ENCODE data around the gene NAALADL2. TPM values are rescaled to one million over a fixed set of nuclear protein-coding genes. Genes with fewer than 3 reads are reported as not detected.

The NAALADL2 gene
- total RNA-seq, 2 experiments from 2014 or later, result 0.30 to 1.2 TPM

GRCh38 chr3:175580318-175580717 is 721.2 kb downstream of the NAALADL2 start:
- Histone ChIP-seq H3K9me3 (ENCODE audit: control insufficient read depth in 1 of 2, insufficient read depth in 1 of 2, low read length in 2 of 2) (peaks cover 0 to 5% of the 10 kb centered on the region in 2 experiments), H3K4me3 (ENCODE audit: low read length) (no peak overlapping the region), H3K27me3 (ENCODE audit: control insufficient read depth in 1 of 2, insufficient read depth in 2 of 2, low read length in 2 of 2) (no peaks in the 10 kb centered on the region), H3K27ac (ENCODE audit: low read depth in 1 of 2, low read length in 2 of 2) (no peak overlapping the region), H3K36me3 (ENCODE audit: insufficient read depth, low read length) (no peaks in the 10 kb centered on the region), H3K4me1 (ENCODE audit: insufficient read depth, low read length) (no peaks in the 10 kb centered on the region)
- ChIA-PET POLR2A (no interaction called here), CTCF (no interaction called here)
- H3K9me3 Mint-ChIP-seq, result no peaks in the 10 kb centered on the region
- no peak for DNase-seq
- ATAC-seq (ENCODE audit: poor library complexity), result no peak
- intact Hi-C loops (cut with DNase I, micrococcal nuclease), result no loop called here
- no peak overlapping the region for H3K4me3 Mint-ChIP-seq
- no peaks in the 10 kb centered on the region for H3K27me3 Mint-ChIP-seq
- H3K27ac Mint-ChIP-seq, result no peak overlapping the region
- no peaks in the 10 kb centered on the region for H3K4me1 Mint-ChIP-seq (ENCODE audit: low read depth)
- no peaks in the 10 kb centered on the region for H3K36me3 Mint-ChIP-seq (ENCODE audit: low read depth)
- TF ChIP-seq, protein P1, sequence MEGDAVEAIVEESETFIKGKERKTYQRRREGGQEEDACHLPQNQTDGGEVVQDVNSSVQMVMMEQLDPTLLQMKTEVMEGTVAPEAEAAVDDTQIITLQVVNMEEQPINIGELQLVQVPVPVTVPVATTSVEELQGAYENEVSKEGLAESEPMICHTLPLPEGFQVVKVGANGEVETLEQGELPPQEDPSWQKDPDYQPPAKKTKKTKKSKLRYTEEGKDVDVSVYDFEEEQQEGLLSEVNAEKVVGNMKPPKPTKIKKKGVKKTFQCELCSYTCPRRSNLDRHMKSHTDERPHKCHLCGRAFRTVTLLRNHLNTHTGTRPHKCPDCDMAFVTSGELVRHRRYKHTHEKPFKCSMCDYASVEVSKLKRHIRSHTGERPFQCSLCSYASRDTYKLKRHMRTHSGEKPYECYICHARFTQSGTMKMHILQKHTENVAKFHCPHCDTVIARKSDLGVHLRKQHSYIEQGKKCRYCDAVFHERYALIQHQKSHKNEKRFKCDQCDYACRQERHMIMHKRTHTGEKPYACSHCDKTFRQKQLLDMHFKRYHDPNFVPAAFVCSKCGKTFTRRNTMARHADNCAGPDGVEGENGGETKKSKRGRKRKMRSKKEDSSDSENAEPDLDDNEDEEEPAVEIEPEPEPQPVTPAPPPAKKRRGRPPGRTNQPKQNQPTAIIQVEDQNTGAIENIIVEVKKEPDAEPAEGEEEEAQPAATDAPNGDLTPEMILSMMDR (IDR thresholded peaks at IDR 0.05), result no peak

- H3K36me3 Mint-ChIP-seq (ENCODE audit: low read depth), result no peaks in the 10 kb centered on the region
- H3K27me3 Mint-ChIP-seq, result no peaks in the 10 kb centered on the region
- CTCF ChIA-PET, result no interaction called here
- Histone ChIP-seq H3K27ac (ENCODE audit: low read depth in 1 of 2, low read length in 2 of 2) (no peak overlapping the region), H3K36me3 (ENCODE audit: insufficient read depth, low read length) (no peaks in the 10 kb centered on the region), H3K4me3 (ENCODE audit: low read length) (no peak overlapping the region), H3K27me3 (ENCODE audit: control insufficient read depth in 1 of 2, insufficient read depth in 2 of 2, low read length in 2 of 2) (no peaks in the 10 kb centered on the region), H3K9me3 (ENCODE audit: control insufficient read depth in 1 of 2, insufficient read depth in 1 of 2, low read length in 2 of 2) (peaks cover 0 to 8% of the 10 kb centered on the region in 2 experiments), H3K4me1 (ENCODE audit: insufficient read depth, low read length) (no peaks in the 10 kb centered on the region)
- H3K4me1 Mint-ChIP-seq (ENCODE audit: low read depth), result no peaks in the 10 kb centered on the region
- DNase-seq (no peak), ATAC-seq (ENCODE audit: poor library complexity) (no peak)
- no peak overlapping the region for H3K27ac Mint-ChIP-seq
- H3K4me3 Mint-ChIP-seq, result no peak overlapping the region
- POLR2A ChIA-PET, result no interaction called here
- intact Hi-C loops (cut with DNase I, micrococcal nuclease), result no loop called here
- H3K9me3 Mint-ChIP-seq, result no peaks in the 10 kb centered on the region
- TF ChIP-seq, protein P1 (IDR thresholded peaks at IDR 0.05), result no peak
Measured at GRCh38 chr3:175585898-175586297, 726.8 kb downstream of the NAALADL2 start.

DNA sequence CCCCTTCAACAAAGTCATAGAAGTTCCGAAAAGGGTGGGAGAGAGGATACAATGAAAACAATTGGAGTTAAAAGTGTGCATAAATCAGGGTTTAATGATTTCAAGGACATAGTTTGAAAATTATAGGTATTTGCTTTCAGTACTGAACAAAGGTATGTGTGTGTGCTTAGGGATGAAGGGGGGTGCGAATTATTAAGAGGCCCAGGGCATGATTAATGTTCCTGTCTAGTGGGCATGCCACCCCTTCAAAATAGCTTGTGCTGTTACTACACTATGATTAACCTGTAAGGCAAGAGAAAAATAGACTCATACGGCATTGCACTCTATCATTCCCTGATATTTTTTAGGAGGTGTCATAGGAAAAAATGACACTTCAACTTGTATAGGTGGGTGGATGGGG is 731.6 kb downstream of the NAALADL2 start:
- H3K36me3 ChIP-seq (ENCODE audit: insufficient read depth, low read length), result no peaks in the 10 kb centered on the region
- H3K27ac Mint-ChIP-seq, result no peak overlapping the region
- no peaks in the 10 kb centered on the region for H3K27me3 Mint-ChIP-seq

More for the DNA sequence above, 731.6 kb downstream of the NAALADL2 start:
- Mint-ChIP-seq H3K9me3 (peaks cover 2% of the 10 kb centered on the region), H3K36me3 (ENCODE audit: low read depth) (no peaks in the 10 kb centered on the region), H3K4me3 (no peak overlapping the region), H3K4me1 (ENCODE audit: low read depth) (no peaks in the 10 kb centered on the region)
- no peak for ATAC-seq (ENCODE audit: poor library complexity)
- no peak for DNase-seq
- H3K4me3 ChIP-seq (ENCODE audit: low read length), result no peak overlapping the region
- no peaks in the 10 kb centered on the region for H3K27me3 ChIP-seq (ENCODE audit: control insufficient read depth in 1 of 2, insufficient read depth in 2 of 2, low read length in 2 of 2)
- POLR2A ChIA-PET, result no interaction called here
- no peaks in the 10 kb centered on the region for H3K4me1 ChIP-seq (ENCODE audit: insufficient read depth, low read length)
- TF ChIP-seq, protein P1 (IDR thresholded peaks at IDR 0.05), result no peak
- CTCF ChIA-PET, result no interaction called here
- no peak overlapping the region for H3K27ac ChIP-seq (ENCODE audit: low read depth in 1 of 2, low read length in 2 of 2)
- intact Hi-C loops (cut with DNase I, micrococcal nuclease), result no loop called here
- peaks cover 0 to 4% of the 10 kb centered on the region in 2 experiments for H3K9me3 ChIP-seq (ENCODE audit: control insufficient read depth in 1 of 2, insufficient read depth in 1 of 2, low read length in 2 of 2)

All from CD4-positive, alpha-beta T cell (primary cell).